HG03066 (cell line): ENCODE measurements around the gene CCR1.
A peak's percentile ranks its signal among the peaks of the same experiment; 100 is the strongest.

ENCODE experiments used
- ATAC-seq: cut with Tn5 transposase; IDR thresholded peaks from one replicate; pipeline ENCODE4 v1.9.1; 2021; ENCODE audit warnings: low read depth; ENCODE audit not compliant: unreplicated experiment

The CCR1 gene

GRCh38 chr3:46208167-46208704 lies at the start of gene CCR1:
TSS of gene CCR1 (minus strand) at chr3:46208313. CDS start at chr3:46204313, 4,000 bp downstream.
- peak; percentile 79 for ATAC-seq

DNA sequence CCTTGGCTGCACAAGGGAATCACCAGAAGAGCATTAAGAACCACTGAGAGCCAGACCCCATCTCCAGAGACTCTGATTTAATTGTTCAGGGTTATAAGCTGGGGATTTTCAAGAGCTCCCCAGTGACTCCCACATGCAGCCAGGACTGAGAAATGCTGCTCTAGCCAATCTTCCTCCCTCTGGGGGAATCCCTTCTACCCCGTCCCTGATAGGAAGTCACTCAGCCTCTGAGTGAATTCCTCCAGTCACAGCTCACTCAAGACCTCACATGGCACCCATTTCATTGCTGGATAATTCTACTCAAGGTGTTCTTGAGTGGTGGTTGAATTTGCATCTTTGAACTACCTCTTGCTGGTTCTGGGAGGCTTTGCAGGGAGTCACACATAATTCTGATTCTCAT lies 44.9 kb upstream of the CCR1 start:
- ATAC-seq = no peak

DNA sequence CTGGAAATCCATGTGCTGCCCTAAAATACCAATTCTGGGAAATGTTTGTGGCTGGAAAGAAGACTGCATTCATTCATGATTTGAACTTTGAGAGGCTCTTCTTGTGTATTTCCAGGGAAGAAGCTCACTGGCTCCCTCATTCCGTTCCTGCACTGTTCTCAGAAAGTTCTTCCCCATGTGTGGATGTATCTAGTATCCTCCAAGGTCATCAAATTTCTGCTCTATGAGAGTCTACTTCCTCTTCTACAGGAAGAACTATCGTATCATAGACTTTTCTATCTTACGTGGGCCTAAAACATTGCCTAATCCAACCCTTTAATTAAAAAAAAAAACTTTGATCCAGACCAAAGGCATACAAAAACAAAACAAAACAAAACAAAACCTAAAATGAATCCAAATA lies 37.0 kb upstream of the CCR1 start:
- no peak for ATAC-seq

DNA sequence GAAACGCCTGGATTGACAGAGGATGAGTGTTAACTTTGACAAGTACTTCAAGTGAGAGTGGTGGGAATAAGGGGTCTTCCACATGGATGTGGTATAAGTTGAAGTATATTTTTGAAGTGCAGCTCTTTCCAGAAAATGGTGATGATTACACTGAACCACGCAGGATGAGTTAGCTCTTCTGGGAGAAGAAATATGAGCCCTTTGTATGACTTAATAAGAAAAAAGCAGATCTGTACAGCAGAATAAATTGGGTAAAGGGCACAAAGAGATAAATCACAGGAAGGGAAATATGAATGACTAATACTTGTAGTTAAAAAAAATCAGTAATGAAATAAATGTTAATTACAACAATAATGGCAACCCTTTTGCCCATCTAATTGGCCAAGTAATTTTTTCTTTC lies 35.4 kb upstream of the CCR1 start:
- no peak for ATAC-seq

- ATAC-seq = no peak
Observed at GRCh38 chr3:46242120-46242519, 34.0 kb upstream of the CCR1 start, which contains the start of gene CCR3. TSS of gene CCR3 (plus strand) at chr3:46242460. CDS start at chr3:46265159, 22,699 bp downstream.

DNA sequence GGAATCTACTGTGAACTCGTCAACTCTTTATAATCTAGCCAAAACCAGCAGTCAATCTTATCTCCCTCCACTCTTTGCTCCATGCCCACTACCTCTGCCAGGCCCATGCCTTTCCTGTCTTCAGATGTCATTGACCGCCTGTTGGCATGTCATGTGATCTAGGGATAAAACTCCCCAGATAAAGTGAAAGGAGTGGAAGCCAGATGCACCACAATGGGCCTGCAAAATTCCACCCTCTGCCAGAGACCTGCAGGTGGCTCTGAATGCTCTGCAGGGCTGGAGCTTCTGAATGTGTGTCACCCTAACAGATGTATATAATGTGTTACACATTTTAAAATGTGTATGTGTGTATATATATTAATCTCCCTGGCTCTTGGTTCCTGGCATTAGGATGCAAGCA lies 31.8 kb upstream of the CCR1 start:
- no peak for ATAC-seq

DNA sequence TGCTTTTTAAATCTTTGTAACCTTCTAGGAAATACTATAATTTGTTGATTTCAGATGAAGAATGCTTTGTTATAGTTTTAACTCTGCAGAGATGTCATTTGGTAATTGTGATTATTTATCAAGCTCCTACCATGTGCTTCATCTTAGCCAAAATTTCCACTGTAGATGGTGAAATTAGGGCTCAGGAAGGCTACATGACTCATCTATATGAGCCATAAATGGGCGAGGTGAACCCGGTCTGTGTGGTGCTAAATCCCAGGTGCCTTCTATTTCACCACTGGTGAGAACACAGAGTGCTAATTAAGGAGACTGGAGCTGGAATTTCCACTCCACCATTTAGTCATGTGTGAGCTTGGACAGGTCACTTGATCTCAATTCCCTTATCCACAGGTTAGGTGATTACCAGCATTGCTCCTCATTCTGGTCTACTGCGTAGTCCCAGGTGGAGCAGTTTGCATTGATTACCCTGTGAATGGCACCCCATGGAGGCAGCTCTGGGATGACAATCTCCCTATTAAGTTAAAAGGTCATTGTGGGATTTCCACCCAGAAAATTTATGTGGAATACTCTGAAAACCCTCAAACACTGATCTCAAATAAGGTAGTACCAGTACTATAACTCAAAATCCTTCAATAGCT lies 31.3 kb upstream of the CCR1 start:
- no peak for ATAC-seq

- no peak for ATAC-seq
Observed at GRCh38 chr3:46238386-46238785, 30.3 kb upstream of the CCR1 start.

GRCh38 chr3:46236294-46237054 lies 28.4 kb upstream of the CCR1 start:
- no peak for ATAC-seq

GRCh38 chr3:46235425-46235824 lies 27.3 kb upstream of the CCR1 start:
- ATAC-seq = no peak

GRCh38 chr3:46233194-46233593 lies 25.1 kb upstream of the CCR1 start:
- ATAC-seq = no peak

GRCh38 chr3:46231323-46231722 lies 23.2 kb upstream of the CCR1 start:
- ATAC-seq = no peak

GRCh38 chr3:46228260-46229242 lies 20.4 kb upstream of the CCR1 start:
- no peak for ATAC-seq

DNA sequence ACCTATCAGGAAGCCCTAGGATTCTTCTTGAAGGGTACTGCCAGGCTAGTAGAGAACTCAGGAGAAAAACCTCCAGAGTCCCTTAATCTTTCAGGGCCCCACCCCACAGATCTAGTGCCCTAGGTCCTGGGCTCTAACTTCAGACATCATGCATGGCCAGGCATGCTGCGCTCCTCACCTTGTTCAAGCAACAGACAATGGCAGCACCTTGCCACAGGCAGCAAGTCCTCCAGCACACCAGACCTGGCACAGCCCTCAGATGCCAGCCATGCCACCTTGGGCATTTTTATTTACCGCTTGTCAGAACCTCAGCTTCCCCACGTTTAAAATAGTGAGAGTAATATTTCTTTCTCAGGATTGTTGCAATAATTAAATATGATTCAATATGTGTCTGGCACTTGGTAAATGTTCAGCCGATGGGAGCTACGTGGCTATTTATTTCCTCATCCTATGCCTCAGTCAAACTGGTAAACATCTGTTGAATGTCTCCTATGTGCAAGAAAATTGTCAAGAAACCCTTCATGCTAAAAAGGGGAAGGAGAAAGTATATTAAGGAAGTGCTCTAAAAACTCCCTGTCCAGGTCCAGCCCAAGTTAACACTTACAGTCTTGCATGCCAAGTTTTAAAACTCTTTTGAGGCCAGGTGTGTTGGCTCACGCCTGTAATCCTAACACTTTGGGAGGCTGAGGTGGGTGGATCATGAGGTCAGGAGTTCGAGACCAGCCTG lies 14.5 kb upstream of the CCR1 start:
- ATAC-seq = no peak

DNA sequence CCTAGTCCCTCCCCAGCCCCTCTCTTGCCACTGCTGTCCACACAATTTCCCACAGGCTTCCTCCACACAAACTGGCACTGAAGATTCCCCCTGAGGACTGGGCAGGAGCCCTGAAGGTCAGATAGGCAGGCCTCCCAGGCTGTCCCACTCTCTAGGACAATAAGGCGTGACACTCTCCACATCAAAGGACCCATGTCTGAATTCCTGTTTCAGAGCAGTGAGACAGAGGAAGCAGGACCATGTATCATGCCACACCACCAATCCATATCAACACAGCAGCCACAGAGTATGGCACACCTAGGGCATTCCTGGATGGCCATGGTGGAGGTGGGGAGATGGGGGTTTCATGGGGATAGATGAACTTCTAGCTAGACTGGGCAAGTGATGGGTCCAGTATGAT lies 13.8 kb upstream of the CCR1 start:
- no peak for ATAC-seq

DNA sequence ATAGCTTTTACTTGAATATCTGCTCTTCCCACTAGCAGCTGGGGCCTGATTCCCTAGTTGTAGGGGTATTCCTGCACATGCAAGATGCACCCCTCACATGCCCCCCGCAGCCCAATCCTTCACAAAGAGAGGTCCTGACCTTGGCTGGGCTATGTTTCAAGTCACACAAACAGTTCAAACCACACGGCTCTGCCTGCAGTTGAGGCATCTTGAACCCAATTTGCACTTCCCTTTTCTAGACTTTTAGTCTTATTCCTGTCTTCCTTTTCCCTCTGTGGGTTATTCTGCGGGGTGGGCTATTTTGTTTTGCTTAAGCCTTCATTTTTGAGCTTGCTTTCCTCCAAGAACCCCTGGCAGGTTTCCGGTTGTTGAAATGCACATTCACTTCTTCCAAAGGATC lies 13.3 kb upstream of the CCR1 start:
- ATAC-seq = no peak

DNA sequence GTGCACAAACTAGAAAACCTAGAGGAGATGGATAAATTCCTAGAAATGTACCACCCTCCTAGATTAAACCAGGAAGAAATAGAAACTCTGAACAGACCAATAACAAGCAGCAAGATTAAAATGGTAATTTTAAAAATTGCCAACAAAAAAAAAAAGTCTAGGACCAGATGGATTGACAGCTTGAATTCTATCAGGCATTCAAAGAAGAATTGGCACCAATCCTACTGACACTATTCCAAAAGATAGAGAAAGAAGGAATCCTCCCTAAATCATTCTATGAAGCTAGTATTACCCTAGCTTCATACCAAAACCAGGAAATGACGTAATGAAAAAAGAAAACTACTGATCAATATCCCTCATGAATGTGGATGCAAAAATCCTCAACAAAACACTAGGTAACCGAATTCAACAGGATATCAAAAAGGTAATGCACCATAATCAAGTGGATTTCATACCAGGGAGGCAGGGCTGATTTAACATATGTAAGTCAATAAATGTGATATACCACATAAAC lies 10.1 kb upstream of the CCR1 start:
- ATAC-seq = no peak

GRCh38 chr3:46215810-46216414 lies 7.8 kb upstream of the CCR1 start:
- no peak for ATAC-seq

- no peak for ATAC-seq
Observed at GRCh38 chr3:46214751-46215352, 6.7 kb upstream of the CCR1 start.
